OCI-LY3 (cell line): Measurements from ENCODE around the gene ICOS.

Experiments used
- H2AFZ ChIP-seq: fragments of 200-600, 300-600 bp; shearing (Covaris generic); 2 replicates; pipeline ENCODE4 v1.6.0; 2014; ENCODE audit warnings: antibody characterized with exemption, low read depth, low read length
- H3K27ac ChIP-seq: fragments of 200-600, 300-600 bp; sonication (generic); 2 replicates; pipeline ENCODE4 v1.5.1; 2014; ENCODE audit warnings: mild to moderate bottlenecking, low read length, moderate library complexity, mixed read lengths
- H3K27me3 ChIP-seq: fragments of 200-600, 300-600 bp; sonication (generic); 2 replicates; pipeline ENCODE4 v1.6.1; 2014; ENCODE audit warnings: low read depth, low read length, mixed read lengths
- H3K36me3 ChIP-seq: fragments of 200-600, 300-600 bp; sonication (generic); replicated peaks from 2 replicates; pipeline ENCODE3; 2014; ENCODE audit warnings: low read depth, low read length, mixed read lengths
- H3K4me1 ChIP-seq: fragments of 300-600, 200-600 bp; sonication (generic); 2 replicates; pipeline ENCODE4 v1.6.1; 2014; ENCODE audit warnings: low read length, mixed read lengths
- H3K4me2 ChIP-seq: fragments of 200-600, 300-600 bp; sonication (generic); 2 replicates; pipeline ENCODE4 v1.6.1; 2014; ENCODE audit warnings: low read length, mixed read lengths
- H3K4me3 ChIP-seq: fragments of 300-600, 200-600 bp; sonication (generic); 2 replicates; pipeline ENCODE4 v1.5.1; 2014; ENCODE audit warnings: antibody characterized with exemption, mild to moderate bottlenecking, low read length, moderate library complexity
- H3K79me2 ChIP-seq: fragments of 300-600, 200-600 bp; shearing (Covaris generic); 2 replicates; pipeline ENCODE4 v1.6.1; 2014; ENCODE audit warnings: mild to moderate bottlenecking, low read length, mixed read lengths
- H3K9ac ChIP-seq: fragments of 300-600, 200-600 bp; shearing (Covaris generic); 2 replicates; pipeline ENCODE4 v1.6.0; 2014; ENCODE audit warnings: mild to moderate bottlenecking, low read length, moderate library complexity
- H3K9me3 ChIP-seq: fragments of 200-600, 300-600 bp; shearing (Covaris generic); 2 replicates; pipeline ENCODE4 v1.6.1; 2014; ENCODE audit warnings: low read length, mixed read lengths; ENCODE audit not compliant: insufficient read depth
- H4K20me1 ChIP-seq: fragments of 200-600, 300-600 bp; sonication (generic); 2 replicates; pipeline ENCODE4 v1.6.1; 2016; ENCODE audit warnings: low read length, mixed read lengths; ENCODE audit not compliant: insufficient read depth
- EZH2phosphoT487 ChIP-seq: fragments of 200-600 bp; shearing (Covaris generic); IDR thresholded peaks from 2 replicates; pipeline ENCODE4 v1.6.1; 2018; ENCODE audit warnings: antibody characterized with exemption, mixed run types, low read depth
- TF ChIP-seq, protein P1 (sequence below): fragments of 200-600, 300-600 bp; sonication (generic); IDR thresholded peaks from 2 replicates; pipeline ENCODE4 v1.5.1; 2014; ENCODE audit warnings: antibody characterized with exemption, low read length, low read depth

Gene ICOS

GRCh38 chr2:203900253-203900652 lies 36.3 kb upstream of the ICOS start:
- Histone ChIP-seq H3K27me3 (no peaks in the 10 kb centered on the region), H3K4me3 (no peak overlapping the region), H2AFZ (no peak overlapping the region), H3K4me2 (no peak overlapping the region), H4K20me1 (no peaks in the 10 kb centered on the region), H3K9me3 (peaks cover 9% of the 10 kb centered on the region; the same call in 1 of the 2 replicates), H3K36me3 (peaks cover 8% of the 10 kb centered on the region), H3K27ac (no peak overlapping the region), H3K4me1 (peaks cover 32% of the 10 kb centered on the region), H3K9ac (no peak overlapping the region), H3K79me2 (no peaks in the 10 kb centered on the region)
- no peak for TF ChIP-seq EZH2phosphoT487
- TF ChIP-seq, protein P1, sequence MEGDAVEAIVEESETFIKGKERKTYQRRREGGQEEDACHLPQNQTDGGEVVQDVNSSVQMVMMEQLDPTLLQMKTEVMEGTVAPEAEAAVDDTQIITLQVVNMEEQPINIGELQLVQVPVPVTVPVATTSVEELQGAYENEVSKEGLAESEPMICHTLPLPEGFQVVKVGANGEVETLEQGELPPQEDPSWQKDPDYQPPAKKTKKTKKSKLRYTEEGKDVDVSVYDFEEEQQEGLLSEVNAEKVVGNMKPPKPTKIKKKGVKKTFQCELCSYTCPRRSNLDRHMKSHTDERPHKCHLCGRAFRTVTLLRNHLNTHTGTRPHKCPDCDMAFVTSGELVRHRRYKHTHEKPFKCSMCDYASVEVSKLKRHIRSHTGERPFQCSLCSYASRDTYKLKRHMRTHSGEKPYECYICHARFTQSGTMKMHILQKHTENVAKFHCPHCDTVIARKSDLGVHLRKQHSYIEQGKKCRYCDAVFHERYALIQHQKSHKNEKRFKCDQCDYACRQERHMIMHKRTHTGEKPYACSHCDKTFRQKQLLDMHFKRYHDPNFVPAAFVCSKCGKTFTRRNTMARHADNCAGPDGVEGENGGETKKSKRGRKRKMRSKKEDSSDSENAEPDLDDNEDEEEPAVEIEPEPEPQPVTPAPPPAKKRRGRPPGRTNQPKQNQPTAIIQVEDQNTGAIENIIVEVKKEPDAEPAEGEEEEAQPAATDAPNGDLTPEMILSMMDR: no peak

GRCh38 chr2:203904022-203904421 lies 32.5 kb upstream of the ICOS start:
- Histone ChIP-seq H3K9me3 (peaks cover 9% of the 10 kb centered on the region; the same call in 1 of the 2 replicates), H3K4me1 (peaks cover 13% of the 10 kb centered on the region), H2AFZ (no peak overlapping the region)

DNA sequence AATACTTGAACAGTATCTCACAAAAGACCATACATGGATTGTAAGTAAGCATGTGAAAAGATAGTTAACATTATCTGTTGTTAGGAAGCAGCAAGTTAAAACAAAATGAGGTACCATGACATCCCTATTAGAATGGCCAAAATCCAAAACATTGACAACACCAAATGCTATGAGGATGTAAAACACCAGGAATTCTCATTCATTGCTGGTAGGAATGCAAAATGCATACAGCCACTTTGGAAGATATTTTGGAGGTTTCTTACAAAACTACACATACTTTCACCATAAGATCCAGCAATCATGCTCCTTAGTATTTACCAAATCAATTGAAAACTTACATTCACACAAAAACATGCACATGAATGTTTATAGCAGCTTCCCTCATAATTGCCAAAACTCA lies 30.9 kb upstream of the ICOS start:
- H3K27me3 ChIP-seq: no peaks in the 10 kb centered on the region
- H3K36me3 ChIP-seq: peaks cover 8% of the 10 kb centered on the region
- no peak overlapping the region for H3K4me3 ChIP-seq
- H2AFZ ChIP-seq: no peak overlapping the region
- no peak overlapping the region for H3K4me2 ChIP-seq
- H3K4me1 ChIP-seq: peaks cover 27% of the 10 kb centered on the region
- no peaks in the 10 kb centered on the region for H4K20me1 ChIP-seq
- H3K9me3 ChIP-seq: peaks cover 9% of the 10 kb centered on the region; the same call in 1 of the 2 replicates
- H3K79me2 ChIP-seq: no peaks in the 10 kb centered on the region
- no peak for TF ChIP-seq EZH2phosphoT487
- TF ChIP-seq, protein P1: no peak
- H3K27ac ChIP-seq: no peak overlapping the region
- H3K9ac ChIP-seq: no peak overlapping the region

More at GRCh38 chr2:203904022-203904421, 32.5 kb upstream of the ICOS start:
- no peak overlapping the region for H3K9ac ChIP-seq
- no peaks in the 10 kb centered on the region for H3K27me3 ChIP-seq
- H4K20me1 ChIP-seq: no peaks in the 10 kb centered on the region
- no peaks in the 10 kb centered on the region for H3K79me2 ChIP-seq
- no peak for TF ChIP-seq EZH2phosphoT487
- TF ChIP-seq, protein P1: no peak
- H3K27ac ChIP-seq: no peak overlapping the region
- H3K36me3 ChIP-seq: peaks cover 8% of the 10 kb centered on the region
- H3K4me3 ChIP-seq: no peak overlapping the region
- H3K4me2 ChIP-seq: no peak overlapping the region

DNA sequence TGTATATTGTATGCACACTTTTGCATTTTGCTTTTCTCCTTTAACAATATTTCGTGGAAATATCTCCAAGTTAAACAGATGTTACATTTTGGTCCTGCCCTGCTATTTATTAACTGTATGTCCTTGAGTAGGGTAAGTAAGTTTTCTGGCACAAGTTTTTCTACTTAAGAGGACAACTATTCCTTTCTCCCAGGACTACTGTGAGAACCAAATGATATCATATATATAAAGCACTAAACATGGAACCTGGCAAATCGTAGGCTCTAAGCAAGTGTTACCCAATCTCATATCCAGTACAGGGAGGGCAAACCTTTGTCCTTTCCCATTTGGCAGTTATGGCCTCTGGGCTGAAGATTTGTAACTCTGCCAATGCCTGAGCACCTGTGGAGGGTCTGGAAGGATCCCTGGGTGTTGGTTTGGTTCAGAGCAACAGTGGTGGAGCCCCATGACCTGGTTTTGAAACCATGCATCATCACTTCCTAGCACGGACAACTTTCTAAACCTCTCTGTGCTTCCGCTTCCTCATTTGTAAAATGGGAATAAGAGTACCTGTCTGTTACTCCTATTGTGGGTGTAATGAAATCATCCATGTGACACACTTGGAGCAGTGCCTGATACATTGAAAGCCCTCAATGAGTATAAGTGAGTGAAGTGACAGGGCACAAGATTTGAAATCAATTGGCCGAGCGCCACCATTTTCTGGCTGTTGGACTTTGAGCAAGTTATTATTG lies 28.3 kb upstream of the ICOS start:
- peaks cover 7% of the 10 kb centered on the region for H3K27me3 ChIP-seq
- no peaks in the 10 kb centered on the region for H3K9me3 ChIP-seq
- peaks cover 27% of the 10 kb centered on the region for H3K4me1 ChIP-seq
- H2AFZ ChIP-seq: no peak overlapping the region
- no peak for TF ChIP-seq EZH2phosphoT487
- H3K79me2 ChIP-seq: no peaks in the 10 kb centered on the region
- H3K36me3 ChIP-seq: no peaks in the 10 kb centered on the region
- H4K20me1 ChIP-seq: no peaks in the 10 kb centered on the region
- peak overlapping the region; percentile 79 for H3K4me2 ChIP-seq
- peak overlapping the region; percentile 55 for H3K27ac ChIP-seq
- peak overlapping the region; percentile 70; the same call in 1 of the 2 replicates for H3K4me3 ChIP-seq
- H3K9ac ChIP-seq: peak overlapping the region; percentile 8; the same call in 1 of the 2 replicates
